RWPE1 (cell line): Measurements from ENCODE around the gene MMP28.
"Not testable (repeated sequence)": the region's sequence is repeated elsewhere in the genome, so short reads cannot be mapped to it uniquely, and the experiment has no call there.

ENCODE experiments used
- CTCF ChIA-PET: fragments of 350-600 bp; sonication (Branson Sonifier 250); formaldehyde crosslinking; extraction: SDS; loops from one replicate; lab custom pipeline; 2021; lab: Yijun Ruan, JAX
- POLR2A ChIA-PET: fragments of 400-600 bp; formaldehyde crosslinking; extraction: SDS; loops from one replicate; lab custom pipeline; 2020; ENCODE audit warnings: antibody characterized with exemption; ENCODE audit not compliant: low non-redundant PET; lab: Yijun Ruan, JAX
- DNase-seq: peaks from one replicate; pipeline ENCODE4 v3.0.0; 2012; ENCODE audit warnings: low spot score
- H3K27ac ChIP-seq: fragments of 450-650 bp; 2 replicates; pipeline ENCODE4 v1.5.1; 2017
- TF ChIP-seq, protein P1 (sequence below): fragments of 450-650 bp; conservative IDR thresholded peaks from 2 replicates; pipeline ENCODE4 v1.5.1; 2017; ENCODE audit warnings: low read depth, mild to moderate bottlenecking

Gene MMP28

DNA sequence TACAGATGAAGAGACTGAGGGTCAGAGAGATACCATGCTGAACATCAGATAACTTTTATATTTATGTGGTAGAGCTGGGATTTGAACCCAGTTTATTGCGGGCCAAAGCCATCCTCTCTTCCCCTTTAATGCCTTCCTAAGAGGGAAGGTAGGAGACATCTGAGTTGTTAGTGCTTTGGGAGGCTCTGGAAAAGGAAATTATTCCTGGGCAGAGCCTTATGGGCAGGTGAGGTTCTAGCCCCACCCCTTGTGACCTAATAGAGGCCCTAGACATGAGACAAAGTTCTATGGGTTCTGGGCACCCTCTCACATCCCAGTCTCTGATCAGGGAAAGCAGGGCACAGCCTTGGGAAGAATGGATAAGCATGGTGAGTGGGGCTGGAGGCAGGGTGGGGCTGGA, 34.9 kb downstream of the MMP28 start, which contains the start of gene C17orf50:
Gene C17orf50 (plus strand): TSS at position 301 of the 400 bp plus-strand sequence. CDS start 55 bp downstream, at position 356.
- ChIA-PET CTCF (interaction anchor here (0.6 kb wide), 1 partner anchor 20 kb away, joined by 5 read pairs; no protein-coding TSS in a partner anchor), POLR2A (no interaction called here)
- TF ChIP-seq, protein P1, sequence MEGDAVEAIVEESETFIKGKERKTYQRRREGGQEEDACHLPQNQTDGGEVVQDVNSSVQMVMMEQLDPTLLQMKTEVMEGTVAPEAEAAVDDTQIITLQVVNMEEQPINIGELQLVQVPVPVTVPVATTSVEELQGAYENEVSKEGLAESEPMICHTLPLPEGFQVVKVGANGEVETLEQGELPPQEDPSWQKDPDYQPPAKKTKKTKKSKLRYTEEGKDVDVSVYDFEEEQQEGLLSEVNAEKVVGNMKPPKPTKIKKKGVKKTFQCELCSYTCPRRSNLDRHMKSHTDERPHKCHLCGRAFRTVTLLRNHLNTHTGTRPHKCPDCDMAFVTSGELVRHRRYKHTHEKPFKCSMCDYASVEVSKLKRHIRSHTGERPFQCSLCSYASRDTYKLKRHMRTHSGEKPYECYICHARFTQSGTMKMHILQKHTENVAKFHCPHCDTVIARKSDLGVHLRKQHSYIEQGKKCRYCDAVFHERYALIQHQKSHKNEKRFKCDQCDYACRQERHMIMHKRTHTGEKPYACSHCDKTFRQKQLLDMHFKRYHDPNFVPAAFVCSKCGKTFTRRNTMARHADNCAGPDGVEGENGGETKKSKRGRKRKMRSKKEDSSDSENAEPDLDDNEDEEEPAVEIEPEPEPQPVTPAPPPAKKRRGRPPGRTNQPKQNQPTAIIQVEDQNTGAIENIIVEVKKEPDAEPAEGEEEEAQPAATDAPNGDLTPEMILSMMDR: no peak
- H3K27ac ChIP-seq: no peak within 1 kb of the TSS
- DNase-seq: no peak

DNA sequence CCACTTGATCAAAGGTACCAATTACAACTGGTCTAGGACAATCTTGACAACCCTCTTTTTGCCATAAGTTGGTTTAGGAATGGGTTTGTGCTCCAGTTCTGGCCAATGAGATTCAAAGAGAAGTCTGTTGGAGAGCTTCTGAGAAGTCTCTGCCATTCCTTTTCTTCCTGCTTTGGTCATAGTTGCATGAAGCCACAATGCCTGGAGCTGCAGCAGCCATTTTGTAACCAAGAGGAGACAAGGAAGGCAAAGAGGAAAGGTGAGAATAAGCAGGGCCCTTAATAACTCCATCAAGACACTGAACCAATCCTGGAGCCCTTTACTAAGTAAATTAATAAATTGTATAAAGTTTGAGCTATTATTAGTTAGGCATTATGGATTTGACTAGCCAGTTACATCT, 38.2 kb downstream of the MMP28 start:
- TF ChIP-seq, protein P1: no peak
- DNase-seq: no peak
- H3K27ac ChIP-seq: no peak overlapping the region
- POLR2A ChIA-PET: no interaction called here
- CTCF ChIA-PET: interaction anchor here (1.4 to 2.4 kb wide), 2 partner anchors 10 to 48 kb away, joined by 3 to 19 read pairs; no protein-coding TSS in a partner anchor

DNA sequence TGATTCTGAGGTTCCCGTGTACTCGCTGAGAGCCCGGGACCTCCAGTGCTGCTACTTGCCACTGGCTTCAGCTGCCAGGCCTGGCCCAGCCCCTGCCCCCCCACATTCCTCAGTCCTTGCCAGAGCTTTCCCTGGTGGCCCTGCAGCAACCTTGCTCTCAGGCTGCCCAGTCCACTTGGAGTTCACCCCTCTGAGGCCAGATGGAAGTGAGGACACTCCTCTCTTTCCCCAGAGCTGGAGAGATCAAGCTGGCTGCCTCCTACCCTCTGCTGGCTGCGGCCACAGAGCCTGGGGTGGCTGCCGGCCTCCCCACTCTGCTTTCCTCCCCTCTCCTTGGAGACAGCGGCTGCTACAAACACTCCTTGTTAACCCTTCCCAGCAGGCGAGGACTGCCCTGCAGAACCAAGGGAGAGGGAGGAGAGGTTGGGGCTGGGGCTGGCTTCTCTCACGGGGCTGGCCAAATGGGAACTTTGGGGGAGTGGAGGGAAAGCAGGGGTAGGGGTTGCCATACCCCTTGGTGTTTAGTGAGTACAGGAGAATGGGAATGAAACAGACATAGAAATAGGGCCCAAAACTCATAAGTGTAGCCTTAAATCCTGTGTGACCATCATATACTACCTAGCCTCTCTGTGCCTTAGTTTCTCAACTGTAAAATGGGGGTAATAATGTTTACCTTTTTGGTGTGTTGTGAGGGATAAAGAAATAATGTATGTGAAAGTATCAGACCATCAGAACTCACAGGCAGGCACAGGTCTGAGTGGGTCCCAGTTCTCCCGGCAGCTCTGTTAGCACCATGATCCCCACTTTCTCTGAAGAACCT, 42.3 kb downstream of the MMP28 start, which contains the start of gene GAS2L2:
Gene GAS2L2 (minus strand): TSS at position 295 of the 820 bp plus-strand sequence. CDS start 389 bp downstream, outside the sequence.
- H3K27ac ChIP-seq: no peak within 1 kb of the TSS
- CTCF ChIA-PET: interaction anchor here (1.2 kb wide), 1 partner anchor 11 kb away, joined by 4 read pairs; no protein-coding TSS in a partner anchor
- POLR2A ChIA-PET: no interaction called here
- TF ChIP-seq, protein P1: no peak
- no peak for DNase-seq

DNA sequence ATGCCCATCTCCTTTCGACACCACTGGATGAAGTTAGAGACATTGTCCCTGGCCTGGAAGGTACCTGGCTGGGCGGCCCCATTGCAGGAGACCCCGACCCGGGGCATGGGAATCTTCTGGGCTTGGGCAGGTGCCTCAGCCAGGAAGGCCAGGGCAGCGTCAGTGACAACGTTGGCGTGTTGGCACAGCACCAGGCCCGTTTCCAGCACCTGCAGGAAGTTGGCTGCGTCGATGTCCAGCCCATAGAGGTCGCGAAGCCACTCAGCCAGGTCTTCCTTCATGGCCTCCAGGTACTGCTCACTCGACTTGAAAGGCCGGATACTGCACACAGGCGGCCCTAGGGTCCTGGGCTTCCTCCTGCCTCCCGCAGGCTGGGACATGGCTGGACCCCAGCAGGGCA, 43.0 kb downstream of the MMP28 start:
- ChIA-PET POLR2A (no interaction called here), CTCF (interaction anchor here (1.2 kb wide), 1 partner anchor 11 kb away, joined by 4 read pairs; no protein-coding TSS in a partner anchor)
- DNase-seq: no peak
- TF ChIP-seq, protein P1: no peak
- H3K27ac ChIP-seq: no peak overlapping the region

DNA sequence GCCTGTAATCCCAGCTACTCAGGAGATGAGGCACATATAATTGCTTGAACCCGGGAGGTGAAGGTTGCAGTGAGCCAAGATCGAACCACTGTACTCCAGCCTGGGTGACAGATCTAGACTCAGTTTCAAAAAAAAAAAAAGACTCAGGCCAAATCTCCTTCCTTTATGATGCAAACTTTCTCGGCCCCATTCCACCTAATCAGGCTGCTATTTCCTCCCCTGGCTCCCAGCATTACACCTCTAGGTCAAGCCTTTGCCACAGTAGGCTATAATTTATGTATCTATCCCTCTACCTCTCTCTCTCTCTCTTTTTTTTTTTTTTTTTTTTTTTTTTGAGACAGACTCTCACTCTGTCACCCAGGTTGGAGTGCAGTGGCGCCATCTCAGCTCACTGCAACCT, 43.9 kb downstream of the MMP28 start:
- H3K27ac ChIP-seq, DNase-seq, CTCF ChIA-PET: not testable (repeated sequence)
- POLR2A ChIA-PET: interaction anchor here (0.6 kb wide), 1 partner anchor 83 kb away, joined by 8 read pairs; no protein-coding TSS in a partner anchor

DNA sequence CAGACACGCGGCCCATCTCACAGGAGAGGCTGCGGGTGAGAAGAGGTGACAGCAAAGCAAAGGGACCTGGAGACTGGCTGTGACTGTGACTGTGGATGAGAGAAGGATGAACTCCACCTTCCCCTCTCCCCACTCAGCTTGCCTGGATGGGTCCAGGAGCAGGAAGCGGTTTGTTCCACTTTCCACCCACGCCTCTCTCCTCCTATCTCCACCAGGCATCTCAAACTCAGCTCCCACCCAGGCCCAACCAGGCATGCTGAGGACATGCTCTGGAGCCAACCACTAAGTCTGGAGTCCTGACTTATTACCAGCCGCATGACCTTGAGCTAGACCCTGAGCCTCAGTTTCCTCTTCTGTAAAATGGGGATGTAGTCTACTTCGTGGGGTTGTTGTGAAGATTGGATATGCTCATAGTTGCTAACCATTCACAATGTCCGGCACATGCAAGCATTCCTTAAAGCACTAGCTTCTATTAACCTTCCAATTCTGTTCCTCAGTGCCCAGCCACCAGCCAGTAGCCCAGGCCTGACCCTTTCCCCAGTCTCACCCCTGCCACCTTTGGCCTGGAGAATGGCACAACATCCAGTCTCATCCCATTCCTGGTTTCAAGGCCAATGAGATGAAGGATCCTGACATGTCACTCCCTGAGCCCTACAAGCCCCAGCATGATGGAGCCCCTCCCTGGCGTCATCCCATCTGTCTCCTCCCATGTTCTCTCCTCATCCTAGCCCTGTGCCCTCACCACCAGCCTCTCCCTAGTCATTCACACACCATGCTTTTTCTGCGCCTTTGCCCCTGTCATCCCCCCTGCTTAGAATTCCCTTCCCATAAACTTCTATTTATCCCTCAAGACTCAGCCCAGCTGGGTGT, 44.7 kb downstream of the MMP28 start:
- CTCF ChIA-PET: interaction anchor here (0.6 to 1.6 kb wide), 2 partner anchors 25 to 54 kb away, joined by 3 to 5 read pairs; no protein-coding TSS in a partner anchor
- POLR2A ChIA-PET: no interaction called here
- peak; percentile 56 for DNase-seq
- H3K27ac ChIP-seq: no peak overlapping the region
- TF ChIP-seq, protein P1: no peak
